IPS-15b (cell line): Measurements from ENCODE around the gene CRIP3.
A peak's percentile ranks its signal among the peaks of the same experiment; 100 is the strongest.

Experiments used
- H3K27me3 ChIP-seq: one replicate; pipeline ENCODE4 v1.6.1; 2013; ENCODE audit warnings: low read length; ENCODE audit not compliant: control insufficient read depth, insufficient read depth
- H3K36me3 ChIP-seq: one replicate; pipeline ENCODE4 v1.6.1; 2013; ENCODE audit warnings: low read length; ENCODE audit not compliant: control insufficient read depth, insufficient read depth
- H3K4me1 ChIP-seq: one replicate; pipeline ENCODE4 v1.6.1; 2013; ENCODE audit warnings: mild to moderate bottlenecking, low read length; ENCODE audit not compliant: control insufficient read depth, insufficient read depth
- H3K4me3 ChIP-seq: one replicate; pipeline ENCODE4 v1.5.1; 2013; ENCODE audit warnings: low read depth, low read length
- H3K9ac ChIP-seq: one replicate; pipeline ENCODE4 v1.6.1; 2013; ENCODE audit warnings: low read depth, mild to moderate bottlenecking, low read length
- H3K9me3 ChIP-seq: one replicate; pipeline ENCODE4 v1.6.1; 2013; ENCODE audit warnings: mild to moderate bottlenecking, low read length; ENCODE audit not compliant: control insufficient read depth, insufficient read depth

Gene CRIP3

GRCh38 chr6:43331891-43332290 lies 23.3 kb upstream of the CRIP3 start:
- no peak overlapping the region for H3K9ac ChIP-seq
- H3K9me3 ChIP-seq: no peaks in the 10 kb centered on the region
- H3K4me1 ChIP-seq: peaks cover 2% of the 10 kb centered on the region
- H3K36me3 ChIP-seq: no peaks in the 10 kb centered on the region
- no peaks in the 10 kb centered on the region for H3K27me3 ChIP-seq
- no peak overlapping the region for H3K4me3 ChIP-seq

GRCh38 chr6:43331470-43331869 lies 22.8 kb upstream of the CRIP3 start:
- Histone ChIP-seq H3K36me3 (no peaks in the 10 kb centered on the region), H3K4me3 (no peak overlapping the region), H3K27me3 (no peaks in the 10 kb centered on the region), H3K9me3 (no peaks in the 10 kb centered on the region), H3K9ac (no peak overlapping the region), H3K4me1 (peaks cover 2% of the 10 kb centered on the region)

GRCh38 chr6:43328528-43328927 lies 19.9 kb upstream of the CRIP3 start:
- Histone ChIP-seq H3K4me3 (no peak overlapping the region), H3K27me3 (no peaks in the 10 kb centered on the region), H3K36me3 (no peaks in the 10 kb centered on the region), H3K9me3 (no peaks in the 10 kb centered on the region), H3K9ac (no peak overlapping the region), H3K4me1 (no peaks in the 10 kb centered on the region)

GRCh38 chr6:43325876-43326275 lies 17.2 kb upstream of the CRIP3 start:
- Histone ChIP-seq H3K27me3 (no peaks in the 10 kb centered on the region), H3K4me3 (no peak overlapping the region), H3K9ac (no peak overlapping the region), H3K4me1 (no peaks in the 10 kb centered on the region), H3K9me3 (no peaks in the 10 kb centered on the region), H3K36me3 (no peaks in the 10 kb centered on the region)

GRCh38 chr6:43318011-43318410 lies 9.4 kb upstream of the CRIP3 start:
- Histone ChIP-seq H3K27me3 (no peaks in the 10 kb centered on the region), H3K4me3 (no peak overlapping the region), H3K4me1 (peaks cover 13% of the 10 kb centered on the region), H3K9me3 (no peaks in the 10 kb centered on the region), H3K36me3 (no peaks in the 10 kb centered on the region), H3K9ac (no peak overlapping the region)

GRCh38 chr6:43313813-43314212 lies 5.2 kb upstream of the CRIP3 start:
- no peaks in the 10 kb centered on the region for H3K9me3 ChIP-seq
- H3K4me1 ChIP-seq: peaks cover 13% of the 10 kb centered on the region
- peaks cover 4% of the 10 kb centered on the region for H3K27me3 ChIP-seq
- no peak overlapping the region for H3K4me3 ChIP-seq
- H3K9ac ChIP-seq: no peak overlapping the region
- no peaks in the 10 kb centered on the region for H3K36me3 ChIP-seq

GRCh38 chr6:43311666-43312065 lies 3.0 kb upstream of the CRIP3 start:
- H3K4me1 ChIP-seq: peaks cover 5% of the 10 kb centered on the region
- H3K27me3 ChIP-seq: peaks cover 6% of the 10 kb centered on the region
- no peaks in the 10 kb centered on the region for H3K9me3 ChIP-seq
- no peak overlapping the region for H3K9ac ChIP-seq
- H3K4me3 ChIP-seq: no peak overlapping the region
- no peaks in the 10 kb centered on the region for H3K36me3 ChIP-seq

GRCh38 chr6:43310624-43311023 lies 2.0 kb upstream of the CRIP3 start:
- Histone ChIP-seq H3K36me3 (no peaks in the 10 kb centered on the region), H3K4me1 (peaks cover 3% of the 10 kb centered on the region), H3K27me3 (peaks cover 6% of the 10 kb centered on the region), H3K4me3 (no peak overlapping the region), H3K9me3 (no peaks in the 10 kb centered on the region), H3K9ac (no peak overlapping the region)

GRCh38 chr6:43310134-43310533 lies 1.5 kb upstream of the CRIP3 start:
- Histone ChIP-seq H3K4me3 (no peak overlapping the region), H3K9ac (no peak overlapping the region), H3K4me1 (peaks cover 3% of the 10 kb centered on the region)

GRCh38 chr6:43308990-43309477 lies 408 bp upstream of the CRIP3 start:
- Histone ChIP-seq H3K36me3 (no peaks in the 10 kb centered on the region), H3K9ac (no peak overlapping the region), H3K4me3 (peak overlapping the region; percentile 79), H3K9me3 (no peaks in the 10 kb centered on the region), H3K27me3 (peaks cover 6% of the 10 kb centered on the region), H3K4me1 (peaks cover 3% of the 10 kb centered on the region)

More at GRCh38 chr6:43310134-43310533, 1.5 kb upstream of the CRIP3 start:
- H3K36me3 ChIP-seq: no peaks in the 10 kb centered on the region
- H3K27me3 ChIP-seq: peaks cover 6% of the 10 kb centered on the region
- no peaks in the 10 kb centered on the region for H3K9me3 ChIP-seq

- peaks cover 3% of the 10 kb centered on the region for H3K4me1 ChIP-seq
- peaks cover 6% of the 10 kb centered on the region for H3K27me3 ChIP-seq
- H3K9ac ChIP-seq: no peak overlapping the region
- no peaks in the 10 kb centered on the region for H3K9me3 ChIP-seq
- H3K36me3 ChIP-seq: no peaks in the 10 kb centered on the region
- H3K4me3 ChIP-seq: peak overlapping the region; percentile 79
Measured at GRCh38 chr6:43307451-43308100, 1.1 kb downstream of the CRIP3 start.

GRCh38 chr6:43306086-43306485 lies 2.5 kb downstream of the CRIP3 start:
- Histone ChIP-seq H3K9ac (no peak overlapping the region), H3K36me3 (no peaks in the 10 kb centered on the region)

More at GRCh38 chr6:43306086-43306485, 2.5 kb downstream of the CRIP3 start:
- Histone ChIP-seq H3K27me3 (peaks cover 6% of the 10 kb centered on the region), H3K9me3 (no peaks in the 10 kb centered on the region), H3K4me3 (no peak overlapping the region), H3K4me1 (peaks cover 3% of the 10 kb centered on the region)
